Measurements from ENCODE around the gene CHD1. TPM values are rescaled to one million over a fixed set of nuclear protein-coding genes. Genes with fewer than 3 reads are reported as not detected.

Gene CHD1
- total RNA-seq, 2 donors from 2014 or later: 29.1 to 47.3 TPM

DNA sequence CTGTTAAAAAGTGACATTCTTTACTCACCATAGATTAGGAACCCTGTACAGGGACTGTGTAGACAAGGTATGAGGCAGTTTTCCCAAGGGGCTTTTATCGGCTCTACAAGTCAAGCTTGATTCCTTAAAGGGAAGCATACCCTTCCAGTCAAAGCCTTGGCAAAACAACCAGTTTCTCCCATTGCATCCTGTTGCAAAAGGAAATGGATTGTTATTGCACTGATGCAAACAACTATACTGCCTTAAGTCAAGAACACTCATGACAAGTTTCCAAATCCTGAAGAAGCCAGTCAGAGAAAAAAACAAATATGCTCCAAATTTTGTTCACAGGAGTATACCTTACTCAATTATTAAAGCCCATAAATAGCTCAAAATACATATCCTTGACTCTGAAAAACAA is 87.9 kb downstream of the CHD1 start:
- Histone ChIP-seq H3K9ac (ENCODE audit: low read depth in 2 of 2, low read length in 2 of 2) (no peak overlapping the region), H3K4me1 (no peaks in the 10 kb centered on the region), H3K4me3 (no peak overlapping the region), H3K36me3 (no peaks in the 10 kb centered on the region), H3K27me3 (no peaks in the 10 kb centered on the region), H3K27ac (no peak overlapping the region), H3K9me3 (no peaks in the 10 kb centered on the region)
- TF ChIP-seq, protein P1, sequence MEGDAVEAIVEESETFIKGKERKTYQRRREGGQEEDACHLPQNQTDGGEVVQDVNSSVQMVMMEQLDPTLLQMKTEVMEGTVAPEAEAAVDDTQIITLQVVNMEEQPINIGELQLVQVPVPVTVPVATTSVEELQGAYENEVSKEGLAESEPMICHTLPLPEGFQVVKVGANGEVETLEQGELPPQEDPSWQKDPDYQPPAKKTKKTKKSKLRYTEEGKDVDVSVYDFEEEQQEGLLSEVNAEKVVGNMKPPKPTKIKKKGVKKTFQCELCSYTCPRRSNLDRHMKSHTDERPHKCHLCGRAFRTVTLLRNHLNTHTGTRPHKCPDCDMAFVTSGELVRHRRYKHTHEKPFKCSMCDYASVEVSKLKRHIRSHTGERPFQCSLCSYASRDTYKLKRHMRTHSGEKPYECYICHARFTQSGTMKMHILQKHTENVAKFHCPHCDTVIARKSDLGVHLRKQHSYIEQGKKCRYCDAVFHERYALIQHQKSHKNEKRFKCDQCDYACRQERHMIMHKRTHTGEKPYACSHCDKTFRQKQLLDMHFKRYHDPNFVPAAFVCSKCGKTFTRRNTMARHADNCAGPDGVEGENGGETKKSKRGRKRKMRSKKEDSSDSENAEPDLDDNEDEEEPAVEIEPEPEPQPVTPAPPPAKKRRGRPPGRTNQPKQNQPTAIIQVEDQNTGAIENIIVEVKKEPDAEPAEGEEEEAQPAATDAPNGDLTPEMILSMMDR (IDR thresholded peaks at IDR 0.05): no peak
- no peak for DNase-seq
- intact Hi-C loops (cut with DNase I): no loop called here

DNA sequence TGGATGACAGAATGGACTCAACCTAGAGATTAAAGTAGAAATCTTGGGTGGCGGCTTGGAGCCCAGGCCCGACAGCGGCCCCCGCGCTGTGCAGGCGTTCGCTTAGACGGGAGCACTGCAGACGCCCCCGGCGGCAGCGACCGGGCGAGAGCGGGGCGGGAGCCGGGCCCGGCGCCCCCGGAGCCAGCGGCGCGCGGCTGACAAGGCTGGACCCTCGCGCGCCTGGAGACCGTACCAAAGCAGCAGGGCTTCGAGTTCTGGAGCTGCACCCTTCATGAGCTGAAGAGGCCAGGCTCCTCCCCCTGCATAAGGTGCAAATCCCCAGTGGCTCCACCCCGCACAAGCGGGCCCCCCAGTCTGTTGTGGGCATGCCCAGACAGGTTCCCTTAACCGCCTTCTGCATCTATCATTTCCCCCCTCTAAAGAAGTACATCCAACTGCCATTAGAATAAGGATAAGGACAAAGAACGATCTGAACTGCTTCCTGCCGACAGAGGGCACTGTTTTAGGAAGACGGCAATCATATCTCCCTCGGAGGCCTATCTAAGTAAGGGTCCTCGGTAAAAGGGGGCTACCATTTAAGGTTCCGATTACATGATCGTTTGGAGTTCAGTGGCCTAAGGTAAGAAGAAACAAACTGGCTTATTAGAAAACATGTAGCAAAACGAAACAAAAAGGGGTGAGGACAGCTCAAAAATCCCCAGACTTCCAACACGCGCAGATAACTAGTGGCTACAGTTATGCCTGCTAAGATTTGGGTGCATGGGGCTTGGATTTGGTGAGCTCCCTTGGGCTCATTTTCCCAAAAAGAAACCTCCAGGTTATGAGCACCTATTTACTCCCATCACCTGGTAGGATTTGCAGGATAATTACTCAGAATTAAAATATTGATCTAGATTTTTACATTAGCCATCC is 89.1 kb downstream of the CHD1 start:
- peak overlapping the region; percentile 22 for H3K4me3 ChIP-seq
- intact Hi-C loops (cut with DNase I): no loop called here
- TF ChIP-seq, protein P1 (IDR thresholded peaks at IDR 0.05): no peak
- H3K9me3 ChIP-seq: no peaks in the 10 kb centered on the region
- no peak overlapping the region for H3K9ac ChIP-seq (ENCODE audit: low read depth in 2 of 2, low read length in 2 of 2)
- H3K36me3 ChIP-seq: no peaks in the 10 kb centered on the region
- no peaks in the 10 kb centered on the region for H3K27me3 ChIP-seq
- no peak overlapping the region for H3K27ac ChIP-seq
- peak; percentile 24 for DNase-seq
- no peaks in the 10 kb centered on the region for H3K4me1 ChIP-seq

DNA sequence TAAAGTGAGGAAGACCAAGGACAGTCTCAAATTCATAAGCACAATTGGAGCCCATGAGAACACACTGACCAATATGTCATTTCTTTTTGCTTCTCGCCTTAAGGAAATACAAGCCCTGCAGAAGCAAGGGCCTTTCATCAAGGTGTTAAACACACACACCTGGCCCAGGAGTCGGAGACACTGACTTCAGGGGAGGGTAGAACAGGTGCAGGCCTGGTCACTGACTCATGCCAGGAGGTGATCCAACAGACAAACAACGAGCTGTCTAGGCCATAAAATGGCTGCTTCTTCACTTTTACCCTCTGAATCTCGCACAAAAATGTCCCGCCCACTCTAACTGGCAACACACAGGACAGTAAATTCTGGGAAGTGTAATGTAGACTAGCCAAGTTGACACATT is 92.6 kb downstream of the CHD1 start:
- Histone ChIP-seq H3K9ac (ENCODE audit: low read depth in 2 of 2, low read length in 2 of 2) (no peak overlapping the region), H3K4me1 (no peaks in the 10 kb centered on the region), H3K4me3 (no peak overlapping the region), H3K27me3 (no peaks in the 10 kb centered on the region), H3K36me3 (no peaks in the 10 kb centered on the region), H3K27ac (no peak overlapping the region), H3K9me3 (no peaks in the 10 kb centered on the region)
- TF ChIP-seq, protein P1 (IDR thresholded peaks at IDR 0.05): no peak
- intact Hi-C loops (cut with DNase I): no loop called here
- DNase-seq: peak; percentile 18

DNA sequence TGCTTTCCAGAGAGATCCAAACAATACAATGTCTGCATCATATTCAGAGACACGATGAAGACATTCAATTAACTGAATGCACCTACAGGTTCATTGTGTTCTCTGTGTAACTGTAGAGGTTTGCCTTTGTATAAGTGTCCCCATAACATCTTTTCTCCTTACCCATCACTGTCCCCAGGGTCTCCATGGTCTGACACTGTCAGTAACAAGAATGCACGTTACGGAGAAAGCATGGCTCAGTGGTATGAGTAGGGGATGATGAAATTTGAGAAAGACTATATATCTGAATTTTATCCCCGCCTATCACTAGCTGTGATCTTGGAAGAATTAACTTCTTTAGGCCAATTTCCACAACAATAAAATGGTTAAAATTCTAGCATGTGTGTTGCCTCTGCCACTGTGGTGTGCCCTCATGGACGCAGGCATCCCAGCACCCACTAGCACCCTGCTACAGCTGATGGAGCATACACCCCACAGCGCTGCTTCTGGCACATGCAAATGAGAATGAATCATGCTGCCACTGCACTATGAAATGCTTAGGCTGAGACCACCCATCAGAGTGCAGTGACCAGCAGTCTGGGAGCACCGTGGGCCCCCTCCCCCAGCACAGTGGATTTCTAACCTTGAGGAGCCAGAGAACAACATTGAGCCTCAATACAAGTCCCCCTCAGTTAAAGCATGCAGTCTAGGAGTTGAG is 101.1 kb downstream of the CHD1 start:
- Histone ChIP-seq H3K4me1 (no peaks in the 10 kb centered on the region), H3K36me3 (no peaks in the 10 kb centered on the region), H3K9me3 (no peaks in the 10 kb centered on the region), H3K27me3 (no peaks in the 10 kb centered on the region), H3K9ac (ENCODE audit: low read depth in 2 of 2, low read length in 2 of 2) (no peak overlapping the region), H3K27ac (no peak overlapping the region), H3K4me3 (no peak overlapping the region)
- intact Hi-C loops (cut with DNase I): no loop called here
- no peak for DNase-seq
- TF ChIP-seq, protein P1 (IDR thresholded peaks at IDR 0.05): no peak

DNA sequence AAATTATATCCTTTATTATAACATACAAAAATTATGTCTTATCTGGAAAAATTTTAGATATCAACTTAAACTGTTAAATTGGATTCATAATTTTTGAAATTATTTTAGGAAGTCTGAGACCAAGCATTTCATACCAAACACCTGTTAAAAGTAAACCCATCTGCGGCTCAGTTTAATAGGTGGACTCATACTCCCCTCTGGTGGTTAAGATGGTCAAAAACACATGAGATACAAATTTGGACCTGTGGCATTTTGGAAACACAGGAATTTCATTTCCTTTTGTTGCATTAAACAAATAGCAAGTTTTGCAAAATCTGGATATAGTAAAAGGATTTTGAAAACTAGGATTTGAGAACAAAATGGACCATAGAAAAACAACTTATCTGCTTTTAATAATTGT is 101.6 kb downstream of the CHD1 start:
- Histone ChIP-seq H3K36me3 (no peaks in the 10 kb centered on the region), H3K4me1 (no peaks in the 10 kb centered on the region), H3K9ac (ENCODE audit: low read depth in 2 of 2, low read length in 2 of 2) (no peak overlapping the region), H3K4me3 (no peak overlapping the region), H3K27ac (no peak overlapping the region), H3K9me3 (no peaks in the 10 kb centered on the region), H3K27me3 (no peaks in the 10 kb centered on the region)
- TF ChIP-seq, protein P1 (IDR thresholded peaks at IDR 0.05): peak; percentile 38
- intact Hi-C loops (cut with DNase I): no loop called here
- no peak for DNase-seq
